NCI-H2196 treated with DMSO at 0.1 percent for 48 hours (cell line): ENCODE data around the gene ALX3.

Source experiments
- DNase-seq: peaks from one replicate; lab custom pipeline; 2025; ENCODE audit not compliant: unreplicated experiment; lab: John Stamatoyannopoulos, UW

The ALX3 gene

GRCh38 chr1:110070671-110071242 lies at the start of gene ALX3:
Gene ALX3 (minus strand): TSS chr1:110070672. CDS start chr1:110070612, 60 bp downstream.
- DNase-seq = no peak

DNA sequence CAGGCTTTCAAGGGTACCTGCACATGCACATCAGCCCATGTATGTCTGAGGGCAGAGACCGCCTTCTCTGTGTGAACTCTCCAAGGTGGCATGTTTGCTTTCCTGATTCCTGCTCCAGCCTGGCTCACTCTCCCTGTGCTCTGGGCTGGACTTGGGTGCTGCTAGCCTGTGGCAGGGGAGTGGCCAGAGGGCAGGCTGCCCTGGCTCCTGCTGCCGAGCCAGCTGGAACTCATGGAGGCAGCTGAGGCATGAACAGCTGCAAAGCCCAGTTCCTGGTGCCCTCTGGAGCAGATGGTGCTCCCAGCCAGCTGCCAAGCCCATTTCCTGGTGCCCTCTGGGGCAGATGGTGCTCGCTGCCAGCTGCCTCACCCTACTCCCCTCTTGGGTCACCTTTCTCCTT lies 49.4 kb upstream of the ALX3 start:
- peak; percentile 72 for DNase-seq

DNA sequence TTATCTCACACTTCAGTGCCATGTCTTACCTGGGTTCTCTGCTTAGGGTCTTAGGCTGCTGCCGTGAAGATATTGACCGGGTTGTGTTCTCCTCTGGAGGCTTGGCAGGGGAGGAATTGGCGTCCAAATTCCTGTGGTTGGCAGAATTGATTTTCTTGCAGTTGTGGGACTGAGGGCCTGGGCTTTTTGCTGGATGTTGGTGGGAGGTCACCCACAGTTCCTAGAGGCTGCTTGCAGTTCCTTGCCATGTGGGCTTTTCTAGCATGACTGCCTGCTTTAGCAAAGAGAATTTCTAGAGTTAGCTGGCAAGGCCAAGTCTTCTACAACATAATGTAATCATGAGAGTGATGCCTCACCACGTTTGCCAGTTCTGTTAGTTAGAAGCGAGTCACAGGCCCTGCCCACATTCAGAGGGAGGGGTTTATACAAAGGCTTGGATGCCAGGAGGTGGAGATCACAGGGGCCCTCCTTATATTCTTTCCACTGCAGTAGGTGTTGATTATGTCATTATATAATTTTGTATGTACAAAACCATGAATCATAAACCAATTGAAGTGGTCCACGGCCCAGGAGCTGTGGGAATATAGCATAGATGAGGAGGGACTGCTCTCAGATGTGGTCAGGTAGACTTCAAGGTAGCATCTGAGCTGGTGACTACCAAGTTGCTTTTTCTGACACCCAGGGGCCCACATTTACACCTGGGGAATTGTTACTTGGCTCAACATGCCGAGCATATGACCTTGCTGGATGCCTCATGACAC lies 48.3 kb upstream of the ALX3 start:
- DNase-seq = no peak

DNA sequence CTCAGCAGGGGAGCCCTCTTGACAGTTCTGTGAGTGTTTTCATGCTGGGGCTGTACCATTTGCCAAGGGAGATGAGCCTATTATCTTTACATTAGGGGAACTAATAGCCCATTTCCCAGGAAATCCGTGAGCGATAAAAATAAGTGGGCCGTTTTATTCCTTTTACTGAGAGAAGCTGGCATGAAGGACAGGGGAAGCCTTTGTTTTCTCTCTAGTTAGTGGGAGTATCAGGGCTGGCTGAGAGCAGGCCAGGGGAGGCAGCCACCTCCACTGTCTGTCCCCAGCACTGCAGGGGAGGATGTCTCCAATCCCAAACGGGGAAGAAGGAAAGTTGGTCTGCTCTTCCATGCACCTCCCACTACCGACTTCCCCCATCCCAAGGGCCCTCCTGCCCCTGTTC lies 44.3 kb upstream of the ALX3 start:
- no peak for DNase-seq

GRCh38 chr1:110114173-110114572 lies 43.7 kb upstream of the ALX3 start:
- no peak for DNase-seq

DNA sequence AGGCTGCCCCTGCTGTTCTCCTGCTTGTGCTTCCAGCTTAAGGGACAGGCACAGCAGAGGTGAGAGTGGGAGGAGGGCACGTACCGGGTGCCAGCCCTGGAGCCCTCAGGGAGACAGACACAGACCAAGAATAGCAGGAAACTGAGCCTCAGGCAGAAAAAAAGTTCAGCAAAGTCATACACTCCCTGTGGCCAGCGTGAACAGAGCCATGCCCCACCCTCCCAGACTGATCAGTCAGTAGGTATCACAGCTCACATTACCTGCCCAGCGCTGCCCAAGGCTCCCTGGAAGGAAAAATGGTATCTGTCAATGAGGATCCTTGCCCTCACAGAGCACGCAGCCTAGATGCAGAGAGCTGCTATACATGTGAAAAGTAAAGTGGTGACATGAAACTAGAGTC lies 43.1 kb upstream of the ALX3 start:
- no peak for DNase-seq

DNA sequence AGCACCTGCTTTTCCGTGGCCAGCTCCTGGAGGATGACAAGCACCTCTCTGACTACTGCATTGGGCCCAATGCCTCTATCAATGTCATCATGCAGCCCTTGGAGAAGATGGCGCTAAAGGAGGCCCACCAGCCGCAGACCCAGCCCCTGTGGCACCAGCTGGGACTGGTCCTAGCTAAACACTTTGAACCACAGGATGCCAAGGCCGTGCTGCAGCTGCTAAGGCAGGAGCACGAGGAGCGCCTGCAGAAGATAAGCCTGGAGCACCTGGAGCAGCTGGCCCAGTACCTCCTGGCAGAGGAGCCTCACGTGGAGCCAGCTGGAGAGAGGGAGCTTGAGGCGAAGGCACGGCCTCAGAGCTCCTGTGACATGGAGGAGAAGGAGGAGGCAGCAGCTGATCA lies 42.2 kb upstream of the ALX3 start:
- DNase-seq = peak; percentile 70

DNA sequence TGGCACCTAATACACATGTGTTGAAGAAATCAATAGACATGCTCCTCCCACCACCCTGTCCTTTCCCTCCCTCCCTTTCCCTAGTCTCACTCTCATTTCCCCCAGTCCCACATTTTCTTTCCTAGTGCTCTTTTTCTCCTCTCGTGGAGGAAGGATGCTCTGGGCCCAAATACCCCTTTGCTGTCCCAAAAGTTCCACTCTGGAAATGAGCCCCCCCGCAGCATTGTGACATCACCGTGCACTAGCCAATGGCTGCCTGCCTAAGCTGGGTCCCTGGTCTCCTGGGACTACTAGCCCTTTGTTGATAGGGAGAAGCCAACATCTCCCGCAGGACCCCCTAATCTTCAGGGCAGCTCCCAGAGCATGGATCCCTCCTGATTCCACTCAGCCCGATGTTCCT lies 41.7 kb upstream of the ALX3 start, which contains the start of gene UBL4B:
TSS of gene UBL4B (plus strand) at position 301 of the 400 bp plus-strand sequence. CDS start at position 393, 92 bp downstream.
- DNase-seq = no peak

- DNase-seq = no peak
These were observed 40.6 kb upstream of the ALX3 start for GRCh38 chr1:110111081-110111480.

GRCh38 chr1:110107867-110108469 lies 37.5 kb upstream of the ALX3 start:
- no peak for DNase-seq

DNA sequence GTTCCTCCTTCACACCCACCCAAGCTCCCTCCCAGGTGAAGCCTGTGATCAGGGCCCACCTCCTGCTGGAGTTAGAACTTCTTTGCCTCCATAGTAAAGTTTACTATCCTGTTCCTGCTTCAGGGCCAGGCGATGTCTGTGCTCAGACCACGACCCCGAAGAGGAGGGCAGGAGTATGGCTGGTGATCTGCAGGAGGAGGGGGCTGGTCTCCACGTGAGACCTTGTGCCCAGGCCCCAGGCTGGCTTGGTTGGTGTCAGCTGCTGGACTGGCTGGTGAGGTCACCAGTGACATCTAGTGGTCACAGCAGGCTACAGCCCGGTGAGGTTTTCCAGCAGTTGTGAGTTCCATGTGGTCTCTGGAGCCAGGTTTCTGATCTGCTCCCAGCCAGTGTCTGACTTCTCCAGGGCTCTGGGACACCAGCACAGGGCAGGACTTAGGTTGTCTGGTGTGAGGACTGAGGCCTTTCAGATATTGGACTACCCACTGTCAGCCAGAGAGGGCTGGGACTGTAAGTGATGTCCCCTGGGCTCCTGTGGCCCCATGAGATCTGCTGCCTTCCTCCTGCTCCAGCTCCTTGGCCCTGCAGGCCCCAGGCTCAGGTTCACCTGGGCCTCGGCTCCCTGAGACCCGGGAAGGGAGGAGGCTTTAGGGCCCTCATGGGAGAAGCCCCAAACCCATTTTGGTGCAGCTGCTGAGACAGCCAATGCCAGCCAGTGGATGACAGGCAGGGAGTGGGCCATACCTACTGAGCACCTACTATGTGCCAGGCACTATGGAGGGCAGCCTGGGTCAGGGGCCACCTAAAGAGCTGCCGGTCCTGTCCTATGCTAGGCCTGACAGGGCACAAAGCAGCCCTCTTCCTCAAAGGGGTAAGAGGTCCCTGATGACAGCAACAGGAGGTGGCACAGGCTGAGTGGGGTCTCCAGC lies 35.8 kb upstream of the ALX3 start:
- peak; percentile 68 for DNase-seq

DNA sequence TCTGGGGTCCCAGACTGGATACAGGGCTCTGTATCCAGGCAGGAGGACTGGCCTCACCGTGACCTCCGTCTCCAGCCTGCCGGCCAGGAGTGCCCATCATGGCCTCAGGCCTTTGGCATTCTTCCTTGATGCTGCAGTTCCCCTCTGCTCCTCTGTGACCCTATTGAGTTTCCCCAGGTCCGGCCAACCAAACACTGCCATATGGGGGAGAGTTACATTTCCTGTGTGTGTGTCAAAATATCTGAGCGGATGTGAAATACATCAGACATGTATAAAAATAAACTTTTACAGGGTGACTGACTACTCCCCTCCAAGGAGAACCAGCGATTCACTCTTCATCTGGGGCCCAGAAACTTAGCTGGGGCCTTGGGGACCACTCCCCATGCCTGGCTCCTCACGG lies 31.6 kb upstream of the ALX3 start:
- no peak for DNase-seq

- no peak for DNase-seq
These were observed 29.9 kb upstream of the ALX3 start for GRCh38 chr1:110100335-110100734.

- no peak for DNase-seq
These were observed 28.0 kb upstream of the ALX3 start for GRCh38 chr1:110098222-110099026.

GRCh38 chr1:110097507-110098221 lies 27.2 kb upstream of the ALX3 start:
- no peak for DNase-seq

- no peak for DNase-seq
These were observed 24.6 kb upstream of the ALX3 start for GRCh38 chr1:110094931-110095654.

DNA sequence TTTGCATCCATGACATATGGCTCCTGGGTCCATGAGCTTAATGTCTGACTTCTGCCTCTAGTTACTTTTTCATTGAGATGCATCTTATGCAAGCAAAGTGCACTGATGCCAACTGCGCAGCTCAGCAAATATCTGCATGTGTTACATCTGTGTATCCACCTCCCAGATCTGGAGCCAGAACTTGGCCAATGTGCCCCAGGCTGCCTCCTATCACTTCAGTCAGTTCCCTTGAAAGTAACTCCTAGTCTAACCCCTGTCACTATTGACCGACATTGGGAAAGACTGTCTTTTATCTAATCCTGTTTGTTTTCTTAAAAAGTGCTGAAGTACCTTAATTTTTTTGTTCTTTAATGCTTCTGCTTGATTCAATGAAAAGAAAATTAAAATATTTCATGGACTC lies 22.5 kb upstream of the ALX3 start:
- no peak for DNase-seq

- no peak for DNase-seq
These were observed 21.3 kb upstream of the ALX3 start for GRCh38 chr1:110091791-110092190.

DNA sequence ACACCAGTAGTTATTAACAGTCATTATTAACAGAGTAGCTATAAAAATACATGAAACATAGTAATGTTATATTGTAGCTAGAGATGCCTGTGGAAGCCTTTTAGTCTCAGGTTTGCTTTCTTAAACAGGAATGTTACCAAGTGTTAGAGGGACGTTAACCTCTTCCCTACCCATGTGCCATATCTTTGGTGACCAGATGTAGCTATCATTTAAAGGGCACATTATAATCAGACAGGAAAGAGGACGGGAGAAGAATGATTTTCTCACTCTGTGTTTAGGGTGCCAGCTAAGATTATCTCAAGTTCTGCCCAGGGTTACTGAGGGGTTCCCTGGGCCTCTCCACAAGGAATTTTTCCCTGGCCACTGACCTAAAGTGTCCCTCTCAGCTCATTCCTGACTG lies 20.9 kb upstream of the ALX3 start:
- no peak for DNase-seq
